ENCODE results near the gene RMDN2.

DNA sequence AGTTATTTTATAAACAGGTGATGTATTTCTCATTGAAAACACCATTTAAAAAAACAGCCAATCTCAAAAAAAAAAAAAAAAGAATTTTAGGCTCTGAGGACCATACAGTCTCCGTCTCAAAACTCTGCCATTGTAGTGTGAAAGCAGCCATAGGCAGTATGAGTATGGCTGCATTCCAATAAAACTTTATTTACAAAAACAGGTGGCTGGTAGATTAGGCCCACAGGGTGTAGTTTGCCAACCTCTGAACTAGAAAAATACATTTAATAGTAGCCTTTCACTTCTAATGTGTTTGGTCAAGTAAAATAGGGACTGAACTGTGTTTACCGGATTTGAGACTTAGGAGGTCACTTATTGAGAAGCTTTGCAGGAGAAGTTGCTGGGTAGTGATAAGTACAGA lies 19.2 kb downstream of the RMDN2 start:
- TF ChIP-seq POLR2A (IDR thresholded peaks at IDR 0.05) (no peak), POLR2AphosphoS5 (IDR thresholded peaks at IDR 0.05) (no peak)
- TF ChIP-seq, protein P1, sequence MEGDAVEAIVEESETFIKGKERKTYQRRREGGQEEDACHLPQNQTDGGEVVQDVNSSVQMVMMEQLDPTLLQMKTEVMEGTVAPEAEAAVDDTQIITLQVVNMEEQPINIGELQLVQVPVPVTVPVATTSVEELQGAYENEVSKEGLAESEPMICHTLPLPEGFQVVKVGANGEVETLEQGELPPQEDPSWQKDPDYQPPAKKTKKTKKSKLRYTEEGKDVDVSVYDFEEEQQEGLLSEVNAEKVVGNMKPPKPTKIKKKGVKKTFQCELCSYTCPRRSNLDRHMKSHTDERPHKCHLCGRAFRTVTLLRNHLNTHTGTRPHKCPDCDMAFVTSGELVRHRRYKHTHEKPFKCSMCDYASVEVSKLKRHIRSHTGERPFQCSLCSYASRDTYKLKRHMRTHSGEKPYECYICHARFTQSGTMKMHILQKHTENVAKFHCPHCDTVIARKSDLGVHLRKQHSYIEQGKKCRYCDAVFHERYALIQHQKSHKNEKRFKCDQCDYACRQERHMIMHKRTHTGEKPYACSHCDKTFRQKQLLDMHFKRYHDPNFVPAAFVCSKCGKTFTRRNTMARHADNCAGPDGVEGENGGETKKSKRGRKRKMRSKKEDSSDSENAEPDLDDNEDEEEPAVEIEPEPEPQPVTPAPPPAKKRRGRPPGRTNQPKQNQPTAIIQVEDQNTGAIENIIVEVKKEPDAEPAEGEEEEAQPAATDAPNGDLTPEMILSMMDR (IDR thresholded peaks at IDR 0.05 in 8 of 11, conservative IDR thresholded peaks at IDR 0.05 in 3 of 11): no peak
